Activated CD4-positive, alpha-beta T cell treated with anti-CD3 and anti-CD28 coated beads for 1 hour (primary cell): ENCODE data around the gene PWWP2A.

ENCODE experiments used
- DNase-seq: peaks from one replicate; pipeline ENCODE4 v3.0.0-alpha.2; 2020

PWWP2A gene

GRCh38 chr5:160133071-160133917 lies 14.0 kb upstream of the PWWP2A start:
- no peak for DNase-seq

- DNase-seq = no peak
These were observed 10.6 kb upstream of the PWWP2A start for GRCh38 chr5:160129841-160130240.

GRCh38 chr5:160128632-160129031 lies 9.4 kb upstream of the PWWP2A start:
- DNase-seq = no peak

- no peak for DNase-seq
These were observed 636 bp upstream of the PWWP2A start for GRCh38 chr5:160119905-160120266.

GRCh38 chr5:160118349-160119141 lies 705 bp downstream of the PWWP2A start:
- DNase-seq = peak; percentile 40

GRCh38 chr5:160116991-160117390 lies 2.3 kb downstream of the PWWP2A start:
- DNase-seq = no peak

GRCh38 chr5:160108124-160108523 lies 11.1 kb downstream of the PWWP2A start:
- DNase-seq = no peak

GRCh38 chr5:160105686-160106360 lies 13.4 kb downstream of the PWWP2A start:
- DNase-seq = no peak

- no peak for DNase-seq
These were observed 21.3 kb downstream of the PWWP2A start for GRCh38 chr5:160097991-160098390.

GRCh38 chr5:160096178-160096577 lies 23.1 kb downstream of the PWWP2A start:
- no peak for DNase-seq

- DNase-seq = no peak
These were observed 26.1 kb downstream of the PWWP2A start for GRCh38 chr5:160092960-160093707.

- DNase-seq = no peak
These were observed 26.7 kb downstream of the PWWP2A start for GRCh38 chr5:160092514-160092913.

- no peak for DNase-seq
These were observed 29.2 kb downstream of the PWWP2A start for GRCh38 chr5:160090059-160090458.

- no peak for DNase-seq
These were observed 29.7 kb downstream of the PWWP2A start for GRCh38 chr5:160089531-160089930.

GRCh38 chr5:160088805-160089204 lies 30.4 kb downstream of the PWWP2A start:
- DNase-seq = no peak

GRCh38 chr5:160087199-160087598 lies 32.1 kb downstream of the PWWP2A start:
- DNase-seq = no peak

GRCh38 chr5:160084144-160084543 lies 35.1 kb downstream of the PWWP2A start:
- no peak for DNase-seq

GRCh38 chr5:160083501-160083900 lies 35.7 kb downstream of the PWWP2A start:
- DNase-seq = no peak

- no peak for DNase-seq
These were observed 36.4 kb downstream of the PWWP2A start for GRCh38 chr5:160082614-160083500.

- DNase-seq = no peak
These were observed 37.8 kb downstream of the PWWP2A start for GRCh38 chr5:160081495-160081894.

- no peak for DNase-seq
These were observed 39.5 kb downstream of the PWWP2A start for GRCh38 chr5:160079753-160080152.

- no peak for DNase-seq
These were observed 42.3 kb downstream of the PWWP2A start for GRCh38 chr5:160076997-160077396.
